ENCODE measurements around the gene SHKBP1. TPM values are rescaled to one million over a fixed set of nuclear protein-coding genes. Genes with fewer than 3 reads are reported as not detected.

Gene SHKBP1
- total RNA-seq, 2 donors from 2014 or later: 113 to 126 TPM

- ATAC-seq (replicated peaks): no peak
- H3K4me3 Mint-ChIP-seq: no peak overlapping the region
- peaks cover 12% of the 10 kb centered on the region for H3K4me1 Mint-ChIP-seq
- H3K27ac Mint-ChIP-seq: no peak overlapping the region
- H3K36me3 Mint-ChIP-seq (ENCODE audit: low read depth): peaks cover 26% of the 10 kb centered on the region
- no peaks in the 10 kb centered on the region for H3K27me3 Mint-ChIP-seq
- no peaks in the 10 kb centered on the region for H3K9me3 Mint-ChIP-seq
Measured at GRCh38 chr19:40632311-40633036, 55.8 kb downstream of the SHKBP1 start.

GRCh38 chr19:40633207-40633606 lies 56.5 kb downstream of the SHKBP1 start:
- ATAC-seq (replicated peaks): no peak

GRCh38 chr19:40638327-40638726 lies 61.7 kb downstream of the SHKBP1 start:
- Mint-ChIP-seq H3K27me3 (no peaks in the 10 kb centered on the region), H3K4me3 (no peak overlapping the region), H3K36me3 (ENCODE audit: low read depth) (no peaks in the 10 kb centered on the region), H3K27ac (no peak overlapping the region), H3K9me3 (no peaks in the 10 kb centered on the region), H3K4me1 (peaks cover 6% of the 10 kb centered on the region)
- no peak for ATAC-seq (replicated peaks)

More at GRCh38 chr19:40633207-40633606, 56.5 kb downstream of the SHKBP1 start:
- Mint-ChIP-seq H3K36me3 (ENCODE audit: low read depth) (peaks cover 19% of the 10 kb centered on the region), H3K4me3 (no peak overlapping the region), H3K27me3 (no peaks in the 10 kb centered on the region), H3K27ac (no peak overlapping the region), H3K4me1 (peaks cover 12% of the 10 kb centered on the region), H3K9me3 (no peaks in the 10 kb centered on the region)

DNA sequence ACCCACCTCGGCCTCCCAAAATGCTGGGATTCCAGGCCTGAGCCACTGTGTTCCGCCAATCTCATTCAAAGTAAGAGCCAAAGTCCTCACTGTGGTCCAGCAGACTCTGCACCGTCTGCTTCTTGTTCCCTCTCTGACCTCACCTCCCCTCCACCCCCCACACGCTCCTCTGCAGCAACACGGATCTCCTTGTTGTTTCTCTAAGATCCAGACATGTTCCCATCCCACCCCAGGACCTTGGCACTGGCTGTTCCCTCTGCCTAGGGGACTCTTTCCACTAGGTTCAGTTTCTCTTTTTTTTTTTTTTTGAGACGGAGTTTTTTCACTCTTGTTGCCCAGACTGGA lies 62.9 kb downstream of the SHKBP1 start:
- H3K36me3 Mint-ChIP-seq (ENCODE audit: low read depth): no peaks in the 10 kb centered on the region
- H3K9me3 Mint-ChIP-seq: no peaks in the 10 kb centered on the region
- no peak for ATAC-seq (replicated peaks)
- no peak overlapping the region for H3K27ac Mint-ChIP-seq
- H3K4me3 Mint-ChIP-seq: no peak overlapping the region
- H3K27me3 Mint-ChIP-seq: no peaks in the 10 kb centered on the region
- H3K4me1 Mint-ChIP-seq: peaks cover 2% of the 10 kb centered on the region

DNA sequence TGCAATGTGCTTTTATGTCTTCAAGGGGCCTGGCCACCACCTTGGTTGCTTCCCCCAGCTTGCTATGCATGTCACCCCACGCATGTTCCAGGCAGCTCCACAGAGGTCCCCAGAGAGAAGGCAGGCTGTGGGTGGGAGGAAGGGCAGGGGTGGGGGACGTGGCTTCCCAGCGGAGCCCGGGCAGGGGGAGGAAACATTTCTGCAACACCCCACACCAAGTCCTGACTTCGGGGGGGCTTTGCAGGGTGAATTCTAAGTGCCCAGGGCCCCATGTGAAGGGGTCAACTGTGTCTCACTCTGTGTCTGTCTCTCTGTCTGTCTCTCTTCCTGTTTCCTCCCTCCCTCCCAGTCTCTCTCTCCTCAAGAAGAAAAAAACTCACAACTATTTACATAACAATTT lies 64.1 kb downstream of the SHKBP1 start:
- peaks cover 1% of the 10 kb centered on the region for H3K27me3 Mint-ChIP-seq
- no peak for ATAC-seq (replicated peaks)
- H3K36me3 Mint-ChIP-seq (ENCODE audit: low read depth): no peaks in the 10 kb centered on the region
- no peaks in the 10 kb centered on the region for H3K4me1 Mint-ChIP-seq
- H3K27ac Mint-ChIP-seq: no peak overlapping the region
- H3K4me3 Mint-ChIP-seq: no peak overlapping the region
- H3K9me3 Mint-ChIP-seq: no peaks in the 10 kb centered on the region

Other genes starting within 250 kb of the SHKBP1 start
- 10 to 100 TPM; 11.4 to 21.4 TPM for gene C19orf47, start 228.5 kb upstream of the SHKBP1 start, total RNA-seq
- 10 to 100 TPM; 59.7 to 78.3 TPM for gene PLD3, start 228.2 kb upstream of the SHKBP1 start, total RNA-seq
- not detected for gene HIPK4, start 186.7 kb upstream of the SHKBP1 start, total RNA-seq
- 1 to 10 TPM in 1 of 2 donors, under 1 TPM in 1; 0.82 to 1.3 TPM for gene PRX, start 163.5 kb upstream of the SHKBP1 start, total RNA-seq
- 10 to 100 TPM; 14.3 to 34.4 TPM for gene SERTAD1, start 150.9 kb upstream of the SHKBP1 start, total RNA-seq
- 10 to 100 TPM; 14.3 to 23.9 TPM for gene SERTAD3, start 132.5 kb upstream of the SHKBP1 start, total RNA-seq
- gene BLVRB, start 111.1 kb upstream of the SHKBP1 start, total RNA-seq: 10 to 100 TPM; 27.1 to 55.5 TPM
- 10 to 100 TPM in 1 of 2 donors, 1 to 10 TPM in 1; 1.4 to 16.4 TPM for gene SPTBN4, start 109.9 kb upstream of the SHKBP1 start, total RNA-seq
- gene LTBP4, start 24.5 kb downstream of the SHKBP1 start, total RNA-seq: 100 to 1,000 TPM; 117 to 331 TPM
- gene NUMBL, start 113.8 kb downstream of the SHKBP1 start, total RNA-seq: 10 to 100 TPM; 16.4 to 37.3 TPM
- 10 to 100 TPM; 31.0 to 54.8 TPM for gene COQ8B, start 140.0 kb downstream of the SHKBP1 start, total RNA-seq
- gene ITPKC, start 140.2 kb downstream of the SHKBP1 start, total RNA-seq: 10 to 100 TPM in 1 of 2 donors, 1 to 10 TPM in 1; 7.0 to 14.5 TPM
- 10 to 100 TPM; 13.0 to 16.6 TPM for gene ACTMAP, start 173.6 kb downstream of the SHKBP1 start, total RNA-seq
- 100 to 1,000 TPM; 171 to 175 TPM for gene SNRPA, start 174.3 kb downstream of the SHKBP1 start, total RNA-seq
- gene MIA, start 198.6 kb downstream of the SHKBP1 start, total RNA-seq: 1 to 10 TPM in 1 of 2 donors, not detected in 1; 5.7 TPM
- 10 to 100 TPM; 29.0 to 31.3 TPM for gene RAB4B, start 201.4 kb downstream of the SHKBP1 start, total RNA-seq
- 10 to 100 TPM; 78.1 to 86.8 TPM for gene EGLN2, start 222.3 kb downstream of the SHKBP1 start, total RNA-seq